Erythroblast (primary cell): Measurements from ENCODE around the gene ATP6V1B1.

Source experiments
- DNase-seq, 2 experiments: peaks; one replicate each; lab custom pipeline; 2025; lab: John Stamatoyannopoulos, UW
- GATA1 ChIP-seq: IDR thresholded peaks from 2 replicates; pipeline ENCODE4 v1.6.1; 2011; ENCODE audit warnings: low read depth, mild to moderate bottlenecking, control low read depth, low read length, moderate library complexity
- POLR2A ChIP-seq: IDR thresholded peaks from 2 replicates; pipeline ENCODE4 v1.6.1; 2011; ENCODE audit warnings: mild to moderate bottlenecking, low read length

ATP6V1B1 gene

DNA sequence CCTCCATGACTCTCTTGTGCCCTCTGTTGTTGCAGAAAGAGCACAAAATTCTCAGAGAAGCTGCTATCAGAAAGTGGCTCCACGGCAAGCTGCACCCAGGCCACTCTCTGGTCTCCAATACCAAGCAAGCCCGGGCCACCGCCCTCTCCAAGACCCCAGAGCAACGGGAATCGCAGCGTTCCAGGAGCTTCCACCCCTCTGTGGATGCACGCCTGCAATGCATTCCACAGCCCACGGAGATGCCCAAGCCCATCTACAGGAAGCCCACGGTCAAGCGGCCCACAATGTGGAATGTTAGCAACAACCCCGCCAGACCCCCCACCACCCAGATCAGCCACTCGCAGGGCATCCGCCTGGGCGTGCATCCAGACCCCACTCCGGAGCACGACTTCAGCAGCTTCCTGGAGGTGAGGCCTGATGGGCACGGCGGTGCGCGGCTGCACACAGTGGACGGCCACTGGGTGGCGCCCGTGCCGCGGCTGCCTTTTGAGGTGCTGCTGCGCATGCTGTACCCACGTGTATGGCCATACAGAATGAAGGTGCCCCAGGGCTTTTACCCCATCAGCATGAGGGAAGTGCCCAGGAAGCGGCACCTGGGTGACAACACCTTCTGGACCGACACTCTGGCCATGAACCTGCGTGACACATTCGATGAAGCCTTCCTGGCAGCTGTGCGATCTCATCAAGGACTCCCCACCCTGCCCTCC lies 49.0 kb downstream of the ATP6V1B1 start:
- DNase-seq = peak; percentile 76 to 82
- TF ChIP-seq POLR2A (no peak), GATA1 (no peak)

DNA sequence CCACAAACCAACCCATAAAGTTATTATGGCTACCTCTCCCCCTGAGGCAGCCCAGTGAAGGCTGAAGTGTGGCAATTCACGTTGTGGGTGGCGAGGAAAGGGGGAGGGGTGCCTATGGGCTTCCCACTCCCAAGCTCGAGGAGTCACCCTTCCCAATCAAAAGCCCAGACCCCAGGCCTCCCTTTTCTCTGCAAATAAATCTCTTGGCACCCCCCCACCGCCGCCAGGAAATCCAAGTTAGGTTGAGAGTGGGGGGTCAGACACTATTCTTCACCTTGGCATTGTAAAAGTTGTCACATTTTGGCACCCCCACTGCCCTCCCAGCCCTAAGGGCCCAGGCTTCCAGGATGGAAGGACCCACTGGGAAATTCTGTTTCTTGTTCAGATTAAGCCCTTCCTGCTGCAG lies 49.6 kb downstream of the ATP6V1B1 start:
- TF ChIP-seq POLR2A (no peak), GATA1 (no peak)
- DNase-seq = no peak

DNA sequence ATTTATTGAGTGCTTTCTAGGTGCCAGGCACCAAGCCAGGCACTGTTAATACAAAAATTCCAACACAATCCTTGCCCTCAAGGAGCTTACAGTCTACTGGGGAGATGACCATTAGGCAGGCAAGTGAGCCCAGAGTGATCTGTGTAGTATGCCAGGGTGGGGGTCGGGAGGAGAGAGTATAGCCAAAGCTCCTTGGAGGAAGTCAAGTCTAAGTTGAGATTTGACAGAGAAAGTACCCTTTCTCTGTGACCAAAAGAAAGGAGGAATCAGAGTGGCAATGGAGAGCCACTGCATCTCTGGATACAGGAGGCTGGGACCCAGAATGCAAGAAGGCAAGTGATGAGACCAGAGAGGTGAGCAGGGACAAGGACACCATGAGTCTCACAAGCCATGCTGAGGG lies 50.3 kb downstream of the ATP6V1B1 start:
- no peak for DNase-seq
- no peak for TF ChIP-seq POLR2A
- no peak for TF ChIP-seq GATA1

DNA sequence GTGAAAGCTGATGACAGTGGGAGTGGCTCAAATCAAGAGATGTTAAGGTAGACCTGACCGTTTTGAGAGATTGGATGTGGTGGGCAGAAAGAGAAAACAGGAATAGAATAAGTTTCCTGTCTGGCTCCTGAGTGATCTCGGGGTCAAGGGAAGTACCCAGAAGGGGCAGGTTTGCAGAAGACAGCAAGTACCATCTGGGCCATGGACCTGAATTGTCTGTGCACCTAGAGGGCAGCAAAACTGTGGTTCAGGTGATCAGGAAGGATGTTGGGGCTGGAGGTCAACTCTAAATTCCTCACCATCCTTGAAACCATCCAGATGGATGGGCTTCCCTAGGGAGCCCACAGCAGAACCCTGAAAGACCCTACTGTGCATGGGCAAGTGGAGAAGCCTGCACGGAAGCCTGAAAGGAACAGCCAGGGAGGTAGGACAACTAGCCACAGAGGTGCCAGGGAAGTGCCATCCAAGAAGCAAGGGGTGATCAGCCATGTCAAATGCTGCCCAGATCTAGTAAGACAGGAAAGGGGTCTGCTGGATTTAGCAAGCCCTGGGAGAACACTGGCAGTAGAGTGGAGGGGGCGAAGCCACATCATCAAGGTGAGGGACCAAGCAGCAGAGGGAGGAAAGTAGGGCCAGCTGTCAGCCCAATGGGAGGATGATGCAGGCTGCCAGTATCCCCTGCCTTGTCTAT lies 50.9 kb downstream of the ATP6V1B1 start:
- no peak for DNase-seq
- TF ChIP-seq GATA1 (no peak), POLR2A (no peak)

DNA sequence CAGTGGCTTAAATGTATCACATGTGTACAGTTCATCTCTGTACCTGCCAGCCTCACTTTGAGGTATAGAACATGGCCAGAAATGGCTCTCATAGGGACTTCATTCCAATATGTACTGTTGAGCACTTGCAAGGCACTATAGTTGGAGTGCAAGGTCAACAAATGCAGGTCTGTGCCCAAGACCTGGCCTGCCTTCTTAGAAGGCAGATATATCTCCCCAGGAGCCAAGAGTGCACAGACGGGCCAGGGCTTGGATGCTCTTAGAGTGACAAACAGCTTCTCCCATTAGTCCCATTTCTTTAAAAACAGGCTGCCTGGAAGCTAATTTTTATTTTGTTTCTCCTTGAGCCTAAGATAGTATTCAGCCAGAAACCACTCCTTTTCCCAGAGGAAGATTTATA lies 51.7 kb downstream of the ATP6V1B1 start:
- no peak for DNase-seq

DNA sequence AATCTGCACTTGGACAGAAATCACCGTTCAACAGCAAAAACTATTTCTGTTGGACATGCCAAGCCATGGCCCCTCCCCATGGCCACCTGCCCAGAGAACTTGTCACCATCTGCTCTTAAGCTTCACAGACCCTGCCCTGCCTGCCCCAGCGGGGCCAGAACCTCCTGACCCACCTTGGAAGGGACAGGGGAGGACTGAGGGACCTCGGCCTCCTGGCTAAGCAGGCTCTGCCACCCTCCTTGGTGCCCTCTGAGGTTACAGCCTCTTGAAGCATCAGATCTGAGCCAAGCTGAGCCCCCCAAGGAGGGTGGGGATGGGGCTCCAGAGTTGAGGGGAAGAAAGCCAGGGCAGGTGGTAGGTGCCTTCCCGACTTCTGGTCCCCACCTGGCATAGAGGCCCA lies 52.5 kb downstream of the ATP6V1B1 start:
- DNase-seq = no peak
- TF ChIP-seq GATA1 (no peak), POLR2A (no peak)

More for the DNA sequence above, 51.7 kb downstream of the ATP6V1B1 start:
- TF ChIP-seq GATA1 (no peak), POLR2A (no peak)

DNA sequence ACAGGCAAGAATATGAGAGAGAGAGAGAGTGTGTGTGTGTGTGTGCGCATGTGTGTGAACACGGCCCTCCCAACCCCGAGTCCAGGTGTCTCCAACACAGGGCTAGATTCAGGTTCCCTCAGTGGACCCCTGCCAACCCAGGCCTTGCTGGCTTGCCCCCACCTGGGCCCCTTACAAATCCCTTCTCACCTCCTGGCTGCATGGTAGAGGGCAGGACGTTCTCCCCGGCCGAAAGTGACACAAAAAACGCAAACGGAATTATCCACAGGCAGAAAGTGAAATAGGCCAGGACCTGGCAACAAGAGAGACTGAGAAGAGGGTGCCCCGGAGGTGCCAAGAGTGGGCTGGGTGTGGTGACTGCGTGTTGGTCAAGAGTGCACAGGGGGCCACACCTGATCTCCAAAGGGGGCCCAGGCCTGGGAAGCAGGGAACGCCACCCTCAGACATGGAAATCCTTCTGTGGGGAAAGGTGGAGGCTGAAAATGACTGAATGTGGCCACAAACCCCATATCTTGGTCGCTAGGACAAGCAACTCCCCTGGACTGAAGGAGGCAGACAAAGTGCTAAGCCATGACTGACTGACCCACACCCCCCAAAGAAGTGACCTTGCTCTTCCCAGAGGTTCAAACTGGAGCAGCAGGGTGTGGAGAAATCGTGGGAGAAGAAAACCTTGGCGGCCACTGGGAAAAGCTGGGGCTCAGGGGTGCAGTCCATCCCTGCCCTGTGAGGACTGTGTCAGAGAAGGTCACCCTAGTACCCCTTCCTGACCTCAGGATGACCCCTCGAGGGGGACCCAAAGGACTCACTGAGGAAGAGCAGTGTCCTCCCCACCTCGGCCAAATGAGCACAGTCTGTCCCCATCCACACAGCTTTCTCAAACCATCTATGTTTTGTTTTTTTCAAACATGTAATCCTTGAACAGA lies 53.3 kb downstream of the ATP6V1B1 start:
- no peak for TF ChIP-seq POLR2A
- TF ChIP-seq GATA1 = no peak
- DNase-seq = no peak

DNA sequence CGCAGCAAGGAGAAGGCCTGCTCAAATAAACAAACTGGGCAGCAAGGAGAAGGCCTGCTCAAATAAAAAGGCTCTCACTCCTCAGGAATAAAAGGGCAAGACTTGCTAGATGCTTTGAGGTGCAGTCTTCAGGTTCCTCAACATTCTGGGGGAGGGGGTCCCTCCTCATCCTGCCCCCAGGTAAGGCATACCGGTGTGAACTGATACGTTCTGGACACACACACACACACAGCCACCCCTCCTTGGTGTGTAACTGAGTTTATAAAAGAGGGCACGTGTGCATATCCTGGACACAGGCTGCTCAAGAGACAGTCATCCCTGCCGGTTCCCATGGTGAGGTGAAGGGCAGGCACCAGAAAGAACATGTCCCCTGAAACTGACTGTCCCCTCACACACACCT lies 54.5 kb downstream of the ATP6V1B1 start:
- TF ChIP-seq POLR2A (no peak), GATA1 (no peak)
- no peak for DNase-seq

DNA sequence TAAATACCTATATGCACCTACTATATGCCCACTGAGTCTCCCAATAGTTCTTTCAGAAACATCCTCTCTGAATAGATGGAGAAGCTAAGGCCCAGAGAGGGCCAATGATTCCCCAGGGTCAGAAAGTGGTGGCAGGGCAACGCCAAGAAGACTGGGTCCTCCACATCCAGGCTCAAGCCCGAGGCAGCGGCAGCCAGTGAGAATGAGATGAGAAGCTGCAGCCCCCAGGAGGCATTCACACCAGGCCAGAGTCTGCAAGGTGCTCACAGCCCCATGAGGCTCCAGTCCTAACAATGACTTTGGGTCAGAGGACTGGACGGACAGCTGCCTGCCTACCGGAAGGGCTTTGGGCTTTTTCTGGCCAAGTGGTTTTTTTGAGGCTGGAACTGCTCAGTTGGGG lies 55.4 kb downstream of the ATP6V1B1 start:
- no peak for DNase-seq
- no peak for TF ChIP-seq POLR2A
- TF ChIP-seq GATA1 = no peak

DNA sequence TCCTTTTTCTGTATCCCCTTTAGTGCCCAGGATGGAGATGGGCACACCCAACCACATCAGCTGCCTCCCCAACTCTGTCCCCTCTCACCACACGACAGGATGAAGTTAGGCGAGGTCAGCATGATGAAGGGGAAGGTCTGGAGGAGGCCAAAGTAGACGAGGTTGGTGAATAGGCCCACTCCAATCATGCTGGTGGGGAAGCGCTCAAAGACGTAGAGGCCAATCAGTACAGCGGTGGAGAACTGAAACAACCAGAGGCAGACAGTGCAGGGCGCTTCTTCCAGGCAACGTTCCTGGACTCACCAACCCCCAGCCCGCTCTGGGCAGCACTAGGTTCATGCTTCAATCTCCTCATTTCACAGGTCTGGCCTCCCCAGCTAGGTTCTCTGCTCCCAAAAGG lies 56.0 kb downstream of the ATP6V1B1 start:
- no peak for DNase-seq
- no peak for TF ChIP-seq POLR2A
- TF ChIP-seq GATA1 = no peak

DNA sequence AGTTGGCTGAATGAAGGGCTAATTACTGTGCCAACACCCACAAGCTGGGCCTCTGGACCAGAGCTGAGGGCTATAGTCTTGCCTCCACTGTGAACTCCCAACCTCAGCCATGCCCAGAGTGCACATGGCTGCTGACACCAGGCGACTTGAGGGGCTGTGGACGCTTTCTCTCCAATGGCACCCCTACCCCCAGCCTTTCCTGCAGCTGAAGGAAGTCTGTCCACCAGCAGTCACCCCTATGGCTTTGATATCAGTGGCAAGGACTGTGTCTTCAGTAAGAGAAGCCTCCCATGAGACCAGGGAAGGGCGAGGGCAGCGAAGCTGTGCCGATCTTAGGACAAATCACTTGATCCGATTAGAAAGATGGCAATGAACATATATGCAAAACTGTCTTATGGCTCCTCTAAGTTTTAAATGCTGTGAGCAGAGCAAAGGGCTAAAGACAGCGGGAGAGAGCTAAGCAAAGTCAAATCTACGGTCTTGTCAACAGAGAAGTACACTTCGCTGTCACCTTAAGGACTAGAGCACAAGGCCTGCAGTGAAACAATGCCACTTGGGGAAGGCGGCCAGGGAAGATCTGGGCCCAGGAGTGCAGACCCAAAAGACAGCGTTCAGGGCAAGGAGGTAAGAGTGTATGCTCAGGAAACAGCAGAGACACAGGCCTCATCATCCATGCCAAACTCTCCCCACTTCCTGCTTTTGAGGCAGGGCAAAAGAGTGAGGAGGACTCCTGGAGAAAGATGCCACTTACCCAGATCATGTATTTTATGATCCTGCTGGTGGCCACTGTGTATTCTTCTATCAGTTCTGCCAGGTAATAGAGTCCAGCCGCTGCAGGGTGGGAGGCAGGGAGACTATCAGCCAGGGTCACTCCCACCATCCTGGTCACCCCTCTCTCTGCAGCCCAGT lies 57.5 kb downstream of the ATP6V1B1 start:
- DNase-seq = peak; percentile 16 to 20
- TF ChIP-seq GATA1 = no peak
- no peak for TF ChIP-seq POLR2A

DNA sequence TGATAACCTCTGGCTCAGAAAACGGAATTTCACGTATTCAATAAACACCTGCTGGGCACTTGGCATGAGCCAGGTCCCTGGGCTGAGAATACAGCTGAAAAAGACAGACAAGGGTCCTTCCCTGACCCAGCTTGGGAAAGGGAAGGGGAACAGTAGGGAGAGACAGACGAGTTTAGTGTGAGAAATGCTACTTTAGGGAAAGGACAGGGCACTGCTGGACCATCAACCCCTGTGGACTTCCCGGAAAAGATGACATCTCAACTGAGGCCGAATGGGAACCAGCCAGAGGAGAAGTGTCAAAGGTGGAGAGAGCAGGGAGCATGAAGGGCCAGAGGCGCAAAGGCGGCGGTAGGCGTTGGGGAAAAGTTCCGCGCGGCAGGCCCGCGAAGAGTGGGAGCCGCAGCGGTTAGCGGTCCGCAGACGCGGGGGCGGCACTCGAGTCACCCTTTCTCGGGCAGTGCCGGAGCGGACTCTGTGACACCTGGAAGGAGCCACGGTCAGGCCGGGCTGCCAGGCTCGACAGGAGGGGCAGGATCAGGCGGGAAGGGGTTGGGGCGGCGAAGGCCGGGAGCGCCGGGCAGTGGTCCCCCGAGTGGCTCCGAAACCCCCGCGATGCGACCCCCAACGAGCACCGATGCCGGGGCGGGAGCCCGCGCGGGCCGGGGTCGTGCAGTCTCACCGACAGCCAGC lies 58.5 kb downstream of the ATP6V1B1 start:
- no peak for TF ChIP-seq GATA1
- TF ChIP-seq POLR2A = peak; percentile 43
- peak; percentile 57 to 71 for DNase-seq
